IPS DF 4.7 (cell line): ENCODE measurements around the gene TADA3.

ENCODE experiments used
- DNase-seq: peaks from one replicate; pipeline ENCODE4 v3.0.0-alpha.2; 2013; ENCODE audit warnings: low spot score; ENCODE audit errors: extremely low read depth

Gene TADA3

DNA sequence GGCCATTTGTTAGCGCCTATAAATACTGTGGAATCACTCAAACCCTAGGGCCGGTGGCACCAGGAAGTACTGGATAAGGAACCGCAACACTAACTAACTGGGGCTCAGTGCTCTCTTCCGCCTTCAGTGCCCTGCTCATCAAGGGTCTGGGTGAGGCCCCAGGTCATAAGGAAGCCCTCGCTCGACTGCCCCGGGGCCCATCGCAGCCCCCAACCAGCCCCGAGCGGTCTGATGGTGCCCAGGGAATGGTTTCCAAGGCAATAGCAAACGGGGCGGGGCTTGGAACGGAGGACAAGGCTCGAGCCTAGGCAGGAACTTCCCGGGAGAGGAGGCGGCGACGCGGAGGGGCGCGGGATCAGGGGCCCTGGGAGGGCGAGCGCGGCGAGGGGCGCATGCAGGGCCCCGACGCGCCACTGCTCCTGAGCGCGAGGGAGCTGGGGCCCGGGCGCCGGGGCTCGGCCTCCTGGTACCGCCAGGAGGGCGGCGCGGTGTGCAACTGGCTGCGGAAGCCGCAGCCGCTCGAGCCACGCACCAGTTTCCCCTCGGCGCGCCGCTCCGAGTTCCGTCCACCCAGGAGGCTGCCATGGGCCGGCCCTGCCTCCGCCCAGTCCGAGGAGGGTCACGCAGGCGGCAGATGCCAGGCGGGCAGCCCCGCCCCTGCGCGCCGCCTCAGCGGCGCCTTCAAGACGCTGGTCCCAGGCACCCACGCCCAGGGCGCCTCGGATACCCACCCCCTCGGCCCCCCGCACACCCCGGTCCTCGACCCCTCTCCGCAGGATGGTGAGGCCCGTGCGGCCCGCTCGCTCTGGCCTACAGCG, 17.6 kb upstream of the TADA3 start, which contains the start of gene TTLL3:
Gene TTLL3 (plus strand): TSS at position 648 of the 818 bp plus-strand sequence. CDS start 400 bp downstream, outside the sequence.
- DNase-seq: no peak

DNA sequence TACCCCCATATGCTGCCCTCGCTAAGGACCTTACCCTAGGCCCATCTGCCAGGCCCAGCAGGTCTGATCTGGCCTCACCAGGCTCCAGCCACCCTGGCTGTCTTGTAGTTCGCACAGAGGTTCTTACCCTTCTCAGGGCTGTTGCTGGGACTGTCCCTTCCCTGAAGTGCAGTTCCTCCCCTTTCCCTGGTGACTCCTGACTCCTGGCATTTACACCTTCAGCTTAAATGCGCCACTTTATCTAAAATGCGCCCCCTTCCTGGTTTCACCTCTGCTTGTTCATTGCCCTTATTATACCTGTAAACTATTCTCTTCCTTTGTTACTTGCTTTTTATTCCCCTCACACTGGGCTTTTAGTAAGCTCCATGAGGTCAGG, 17.0 kb upstream of the TADA3 start:
- no peak for DNase-seq

DNA sequence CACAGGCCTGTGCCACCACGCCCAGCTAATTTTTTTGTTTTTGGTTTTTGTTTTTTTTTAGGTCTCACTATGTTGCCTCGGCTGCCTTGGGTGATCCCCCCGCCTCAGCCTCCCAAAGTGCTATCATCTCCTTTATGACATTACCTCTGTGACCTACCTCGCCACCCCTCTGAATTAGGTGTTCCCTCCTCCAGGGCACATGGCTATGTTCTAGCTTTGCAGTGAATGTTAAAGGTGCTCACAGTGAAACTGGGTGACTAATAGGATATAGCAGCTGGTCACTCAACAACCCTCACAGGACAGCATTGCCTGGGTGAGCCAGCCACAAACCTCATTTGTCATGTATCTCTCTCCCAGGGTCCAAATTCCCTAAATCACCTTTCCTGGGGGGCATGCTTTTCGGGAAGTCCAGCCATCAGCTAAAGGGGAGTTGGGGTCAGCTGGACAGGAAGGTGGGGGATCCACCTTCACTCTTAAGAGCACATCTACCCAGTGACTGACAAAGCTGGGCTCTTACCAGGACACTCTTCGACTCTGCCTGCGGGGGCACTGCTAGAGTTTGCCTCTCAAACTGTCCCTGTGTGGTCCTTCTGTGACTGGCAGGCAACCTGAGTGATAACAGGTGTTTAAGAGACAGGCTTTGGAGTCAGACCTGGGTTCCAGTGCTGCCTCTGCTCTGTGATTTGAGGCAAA, 16.2 kb upstream of the TADA3 start:
- no peak for DNase-seq

DNA sequence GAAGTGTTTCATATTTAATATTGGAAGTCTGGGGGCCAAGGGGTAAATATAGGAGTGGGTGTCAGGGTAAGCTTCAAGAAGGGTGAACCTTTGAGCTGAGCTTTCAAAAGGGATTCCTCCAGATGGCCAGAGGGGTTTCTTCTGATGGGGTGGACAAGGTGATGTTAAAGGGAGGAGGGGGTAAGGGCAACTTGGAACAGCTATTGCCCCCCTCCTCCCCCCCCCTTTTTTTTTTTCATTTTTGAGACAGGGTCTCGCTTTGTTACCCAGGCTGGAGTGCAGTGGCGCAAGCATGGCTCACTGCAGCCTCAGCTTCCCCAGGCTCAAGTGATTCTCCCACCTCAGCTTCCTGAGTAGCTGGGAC, 15.7 kb upstream of the TADA3 start:
- no peak for DNase-seq

DNA sequence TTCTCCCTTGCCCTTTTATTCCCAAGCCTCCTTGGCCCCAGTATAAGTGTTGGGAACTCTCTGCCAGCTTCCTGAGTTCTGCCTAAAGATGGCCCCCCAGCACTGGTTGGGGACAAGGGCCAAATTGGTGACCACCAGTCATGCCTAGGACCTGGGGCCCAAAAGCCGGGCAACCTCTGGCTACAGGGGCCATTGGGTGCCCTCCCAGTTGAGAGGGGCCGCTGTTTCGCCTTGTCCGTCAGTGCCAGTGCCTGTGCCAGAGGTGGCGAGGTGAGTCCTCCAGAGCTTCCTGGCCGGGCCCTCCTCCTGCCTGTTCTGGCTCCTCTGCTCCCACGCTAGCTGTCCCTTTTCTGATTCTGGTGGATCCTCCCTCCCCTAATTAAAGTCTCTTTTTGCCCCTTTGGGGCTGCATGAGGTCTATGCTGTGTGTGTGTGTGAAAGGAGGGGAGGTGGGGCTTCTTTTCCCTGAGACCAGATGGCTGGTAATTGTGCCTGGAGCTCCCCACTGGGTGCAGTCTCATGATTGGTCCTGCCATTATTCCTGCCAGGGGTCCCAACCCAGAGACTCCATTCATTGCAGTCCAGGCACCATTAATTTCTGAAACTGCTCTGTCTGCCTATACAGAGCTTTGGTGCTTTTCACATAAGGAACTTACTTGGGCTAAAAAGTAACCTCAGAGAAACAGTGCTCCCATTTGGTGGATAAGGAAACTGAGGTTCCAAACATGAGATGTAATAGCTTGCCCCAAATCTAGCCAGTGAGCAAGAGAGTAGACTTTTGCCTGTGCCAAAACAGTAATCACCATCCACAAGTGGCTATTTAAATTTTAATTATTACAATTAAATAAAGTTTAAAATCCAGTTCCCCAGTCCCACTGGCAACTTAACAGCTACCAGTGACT, 14.7 kb upstream of the TADA3 start:
- no peak for DNase-seq

DNA sequence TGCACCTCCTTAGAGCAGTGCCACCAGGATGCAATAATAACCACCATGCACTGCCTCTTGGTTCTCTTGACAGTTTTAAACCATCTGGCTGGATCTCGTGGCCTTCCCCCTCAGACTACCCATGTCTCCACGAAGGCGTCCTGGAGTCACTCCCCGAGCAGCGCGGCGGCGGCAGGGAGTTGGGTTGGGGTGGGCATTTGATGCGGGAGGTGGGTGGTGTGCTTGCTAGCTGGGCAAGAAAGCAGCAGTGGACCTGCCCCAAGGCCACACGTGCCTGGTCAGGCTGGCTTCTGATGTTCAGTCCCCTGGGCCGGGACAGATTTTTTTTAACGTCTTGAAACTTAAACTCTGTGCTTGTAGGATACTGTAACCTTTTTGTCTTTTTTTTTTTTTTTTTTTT, 13.9 kb upstream of the TADA3 start:
- DNase-seq: no peak

DNA sequence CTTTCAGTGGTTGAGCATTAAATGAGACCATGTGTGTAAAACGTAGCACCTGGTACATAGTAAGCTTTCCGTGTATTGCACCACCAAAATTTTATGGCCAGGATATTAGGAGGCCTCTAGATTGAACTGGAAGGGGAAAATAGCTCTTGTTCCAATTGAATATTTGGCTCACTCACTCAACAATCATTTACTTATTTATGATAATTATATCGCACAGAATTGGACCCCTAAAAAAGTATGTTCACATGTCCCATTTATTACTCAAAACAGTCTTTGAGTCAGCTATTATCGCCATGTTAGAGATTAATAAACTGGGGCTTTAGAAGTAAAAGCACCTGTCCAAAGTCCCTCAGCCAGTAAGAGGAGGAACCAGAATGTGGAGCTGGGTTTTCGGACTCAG, 12.7 kb upstream of the TADA3 start:
- DNase-seq: no peak

DNA sequence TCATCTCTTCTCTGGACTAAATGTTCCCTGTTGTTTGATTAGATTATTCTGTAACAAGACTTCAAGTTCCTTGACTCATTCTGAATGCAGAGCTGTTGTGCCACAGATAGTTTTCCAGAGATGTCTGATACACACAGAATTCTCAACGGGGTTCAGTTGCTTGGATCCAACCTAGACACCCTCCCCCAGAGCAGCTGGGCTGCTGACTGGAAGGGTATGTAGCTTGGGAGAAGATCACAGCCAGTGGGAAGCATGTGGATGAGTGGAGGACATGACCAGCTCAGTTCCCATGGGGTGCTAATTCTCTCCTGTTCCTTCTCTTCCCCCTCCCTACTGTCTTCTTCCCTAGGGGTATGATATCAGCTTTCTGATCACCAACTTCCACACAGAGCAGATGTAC, 11.2 kb upstream of the TADA3 start:
- DNase-seq: no peak

DNA sequence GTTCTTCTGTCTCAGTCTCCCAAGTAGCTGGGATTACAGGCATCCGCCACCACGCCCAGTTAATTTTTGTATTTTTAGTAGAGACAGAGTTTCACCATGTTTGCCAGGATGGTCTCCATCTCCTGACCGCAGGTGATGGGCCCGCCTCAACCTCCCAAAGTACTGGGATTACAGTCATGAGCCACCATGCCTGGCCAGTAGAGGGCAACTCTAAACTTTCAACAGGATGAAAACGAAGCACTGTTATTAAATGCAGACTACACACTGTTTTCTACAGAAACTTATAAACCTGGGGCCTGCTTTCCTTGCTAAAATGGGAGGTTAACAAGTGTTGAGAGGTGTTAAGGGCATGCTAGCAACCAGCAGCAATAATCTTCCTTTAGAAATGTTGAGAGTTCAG, 8.3 kb upstream of the TADA3 start:
- DNase-seq: no peak

DNA sequence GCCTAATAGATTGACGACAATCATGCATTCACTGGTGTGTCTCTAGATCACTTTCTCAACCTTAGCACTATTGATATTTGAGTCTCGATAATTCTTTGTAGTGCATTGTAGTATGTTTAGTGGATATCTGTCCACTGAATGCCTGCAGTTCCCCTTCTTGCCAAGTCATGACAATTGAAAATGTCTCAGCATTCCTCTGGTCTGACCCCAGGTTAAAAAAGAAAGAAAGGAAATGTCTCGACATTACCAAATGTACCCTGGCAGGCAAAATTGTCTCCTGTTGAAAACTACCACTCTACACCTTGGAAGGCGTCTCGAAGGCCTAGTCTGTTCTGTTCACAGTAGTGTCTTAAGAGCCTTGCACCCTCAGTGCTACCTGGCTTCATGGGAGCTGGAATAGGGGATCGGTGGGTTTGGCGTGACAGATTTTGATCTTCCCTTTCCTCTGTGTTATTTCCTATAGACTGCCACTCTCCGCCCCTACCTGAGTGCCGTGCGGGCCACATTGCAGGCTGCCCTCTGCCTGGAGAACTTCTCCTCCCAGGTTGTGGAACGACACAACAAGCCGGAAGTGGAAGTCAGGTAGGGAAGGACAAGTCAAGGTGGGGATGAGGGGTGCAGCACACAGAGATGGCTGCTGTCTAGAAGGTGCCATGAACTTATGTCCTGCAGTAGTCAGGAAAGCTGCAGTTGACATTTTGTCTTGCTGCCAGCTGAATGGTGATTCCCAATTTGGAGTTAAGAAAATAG, 5.1 kb upstream of the TADA3 start:
- DNase-seq: no peak

DNA sequence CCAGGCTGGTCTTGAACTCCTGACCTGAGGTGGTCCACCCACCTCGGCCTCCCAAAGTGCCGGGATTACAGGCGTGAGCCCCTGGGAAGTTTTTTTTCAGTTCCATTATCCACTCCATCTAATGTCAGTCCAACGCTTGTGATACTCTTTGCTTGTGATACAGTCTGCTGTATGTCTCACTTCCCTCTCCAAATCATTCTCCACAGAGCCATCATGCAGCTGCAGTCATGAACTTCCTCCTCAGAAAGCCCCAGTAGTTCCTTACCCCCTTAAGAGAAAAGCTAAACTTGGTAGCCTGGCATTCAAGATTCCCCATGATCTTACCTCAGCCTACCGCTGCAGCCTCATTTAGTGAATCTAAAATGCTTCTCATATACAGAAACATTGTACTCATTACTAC, 2.9 kb upstream of the TADA3 start:
- DNase-seq: no peak

DNA sequence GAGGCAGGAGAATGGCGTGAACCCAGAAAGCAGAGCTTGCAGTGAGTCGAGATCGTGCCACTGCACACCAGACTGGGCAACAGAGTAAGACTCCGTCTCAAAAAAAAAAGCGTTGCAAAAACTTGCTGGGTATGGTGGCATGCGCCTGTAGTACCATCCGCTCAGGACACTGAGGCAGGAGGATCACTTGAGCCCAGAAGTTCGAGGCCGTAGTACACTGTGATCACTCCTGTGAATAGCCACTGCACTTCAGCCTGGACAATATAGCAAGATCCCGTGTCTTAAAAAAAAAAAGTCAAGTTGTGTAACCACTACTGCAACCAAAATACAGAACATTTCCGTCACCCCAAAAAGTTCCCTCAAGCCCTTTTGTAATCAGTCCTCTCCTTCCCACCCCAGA, 2.1 kb upstream of the TADA3 start:
- DNase-seq: no peak

DNA sequence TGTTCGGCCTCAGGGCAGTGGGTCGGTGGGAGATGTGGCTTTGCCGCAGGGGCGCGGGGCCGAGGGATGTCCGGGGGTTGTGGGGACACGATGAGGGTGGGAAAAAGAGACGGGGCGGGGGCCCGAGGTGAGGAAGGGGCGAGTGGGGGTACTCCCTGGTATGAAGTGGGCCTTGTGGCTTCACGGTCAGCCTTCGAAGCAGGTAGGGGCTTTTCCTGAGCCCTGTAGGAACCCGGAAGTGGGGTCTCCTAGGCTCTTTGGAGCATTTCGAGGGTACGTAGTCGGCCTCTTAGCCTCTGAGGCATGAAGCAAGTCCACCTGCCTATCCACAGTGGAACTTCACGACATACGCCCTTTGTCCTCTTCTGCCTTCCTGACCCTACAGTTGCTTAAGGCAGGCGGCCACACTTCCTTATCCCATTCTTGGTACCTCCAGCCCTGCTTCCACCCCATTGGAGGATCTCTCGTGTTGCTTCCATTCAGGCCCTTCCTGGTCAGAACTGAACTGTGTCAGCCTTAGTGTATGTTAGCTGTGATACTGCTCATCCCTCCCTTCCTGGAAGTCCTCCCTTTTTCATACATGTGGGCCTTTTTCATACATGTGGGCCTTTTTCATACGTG, 998 bp upstream of the TADA3 start:
- no peak for DNase-seq

DNA sequence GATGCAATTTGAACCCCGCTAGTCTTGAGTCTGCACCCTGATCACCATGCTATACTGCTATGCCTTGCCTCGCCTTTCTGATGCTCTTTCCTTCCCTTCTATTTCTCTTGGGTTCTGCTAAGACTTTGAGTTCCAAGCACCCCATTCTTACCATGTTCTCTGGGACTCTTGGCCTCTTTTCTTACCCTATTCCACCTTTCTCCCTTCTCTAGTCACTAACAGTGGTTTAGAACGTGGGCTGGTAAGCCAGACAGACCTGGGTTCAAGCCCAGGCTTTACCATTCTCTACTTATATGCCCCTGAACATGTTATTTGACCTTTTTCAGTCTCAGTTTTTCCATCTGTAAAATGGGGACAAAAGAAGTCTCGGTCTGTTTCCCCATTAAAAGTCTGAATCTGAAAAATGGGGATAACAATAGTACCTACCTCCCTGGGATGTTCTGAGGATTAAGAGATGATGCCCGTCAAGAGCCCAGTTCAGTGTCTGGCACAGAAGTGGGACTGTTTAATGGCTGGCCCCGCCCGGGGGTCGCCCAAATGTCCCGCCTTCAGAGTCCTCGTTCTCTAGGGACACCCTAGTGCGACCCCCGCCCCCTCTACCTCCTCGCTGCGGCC, 376 bp downstream of the TADA3 start:
- no peak for DNase-seq

DNA sequence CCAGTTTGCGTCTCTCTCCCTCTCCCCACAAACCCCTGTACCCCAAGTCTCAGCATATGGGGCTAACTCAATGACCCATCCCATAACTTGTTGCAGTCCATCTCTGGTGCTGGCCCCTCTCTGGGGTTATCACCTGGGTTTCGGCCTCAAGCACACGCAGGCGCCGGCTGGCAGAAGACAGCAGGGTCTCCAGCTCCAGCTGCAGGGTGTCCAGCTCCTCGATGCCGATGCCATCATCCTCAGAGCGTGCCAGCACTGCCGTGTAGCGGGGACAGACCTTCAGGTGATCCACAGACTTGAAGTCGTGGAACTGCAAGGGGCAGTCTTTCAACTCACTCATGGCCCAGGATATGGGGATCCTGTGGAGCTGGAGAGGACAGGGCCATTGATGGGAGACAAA, 1.1 kb downstream of the TADA3 start:
- DNase-seq: no peak

DNA sequence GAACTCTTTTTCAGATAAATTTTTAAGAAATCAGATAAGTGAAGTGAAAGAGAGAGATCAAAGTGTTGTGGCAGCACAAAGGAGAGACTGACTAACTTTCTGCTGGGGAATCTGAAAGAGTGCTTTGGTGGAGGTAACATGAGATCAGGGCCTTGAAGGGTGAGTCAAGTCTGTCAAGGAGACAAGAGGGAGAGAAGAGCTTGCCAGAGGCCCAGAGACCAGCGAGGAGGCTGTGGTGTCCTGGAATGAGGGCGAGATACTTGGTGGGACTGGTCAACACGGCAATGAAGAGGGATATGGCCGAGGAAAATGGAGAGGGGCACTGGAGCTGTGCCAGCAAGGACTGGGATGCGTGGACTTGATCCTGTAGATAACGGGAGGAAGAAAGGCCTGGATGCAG, 4.6 kb downstream of the TADA3 start:
- no peak for DNase-seq

DNA sequence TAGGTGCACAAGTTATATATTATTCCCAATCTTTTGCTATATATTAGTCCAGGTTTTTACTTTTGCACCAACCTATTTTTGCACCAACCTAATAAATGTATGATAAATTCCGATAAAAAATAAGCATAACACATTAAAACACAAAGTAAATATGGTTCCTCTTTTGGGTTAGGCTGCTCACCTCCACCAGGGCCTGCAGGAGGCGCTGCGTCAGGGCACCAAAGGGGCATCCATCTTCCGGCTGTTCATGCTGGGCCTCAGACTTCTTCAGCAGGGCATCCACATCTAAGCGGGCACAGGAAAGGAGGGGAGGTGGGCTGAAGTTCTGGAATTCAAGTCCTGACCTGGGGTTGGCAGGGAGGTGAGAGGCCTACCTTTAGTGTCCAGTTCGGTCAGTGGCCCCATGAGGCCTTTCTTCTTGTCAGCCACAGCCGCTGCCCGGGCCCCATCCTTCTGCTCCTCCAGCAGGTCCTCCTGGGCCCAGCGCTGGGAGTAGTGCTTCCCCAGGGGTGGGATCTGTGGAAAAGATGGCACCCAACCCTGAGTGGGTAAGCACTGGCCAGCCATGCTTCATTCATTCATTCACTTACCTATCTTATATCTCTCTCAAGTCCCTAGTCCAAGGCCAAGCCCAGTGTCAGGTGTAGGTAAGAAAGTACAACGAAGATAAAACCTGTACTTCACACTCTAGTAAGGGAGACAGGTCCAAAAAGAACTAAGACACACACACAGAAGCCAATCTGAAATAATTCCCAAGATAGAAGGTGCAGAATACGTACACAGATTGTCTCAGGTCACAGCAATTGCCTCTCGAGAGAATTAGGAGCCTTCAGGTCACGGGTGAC, 5.2 kb downstream of the TADA3 start:
- no peak for DNase-seq

DNA sequence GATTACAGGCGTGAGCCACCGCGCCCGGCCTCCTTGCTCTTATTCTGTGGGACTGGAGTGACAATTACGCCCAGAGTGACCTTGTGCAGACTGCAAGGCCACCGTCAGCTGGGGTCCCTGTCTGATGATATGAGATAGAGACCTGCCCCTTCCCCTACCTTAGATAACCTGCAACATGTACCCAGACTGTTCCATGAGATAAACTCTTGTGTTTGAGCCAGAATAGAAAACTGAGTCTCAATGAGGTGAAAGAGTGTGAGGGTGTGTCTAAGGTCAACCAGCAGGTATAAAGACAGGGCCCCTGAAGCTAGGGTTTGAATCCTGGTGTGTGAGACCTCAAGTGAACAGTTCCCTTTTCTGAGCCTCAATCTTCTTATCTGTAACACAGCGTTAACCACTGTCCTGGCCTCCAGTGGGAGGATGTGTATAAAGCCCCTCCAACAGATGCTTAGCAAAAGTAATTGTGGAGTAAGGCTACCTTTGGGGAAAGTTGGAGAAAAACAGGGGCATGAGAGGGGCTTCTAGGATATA, 6.0 kb downstream of the TADA3 start:
- no peak for DNase-seq

DNA sequence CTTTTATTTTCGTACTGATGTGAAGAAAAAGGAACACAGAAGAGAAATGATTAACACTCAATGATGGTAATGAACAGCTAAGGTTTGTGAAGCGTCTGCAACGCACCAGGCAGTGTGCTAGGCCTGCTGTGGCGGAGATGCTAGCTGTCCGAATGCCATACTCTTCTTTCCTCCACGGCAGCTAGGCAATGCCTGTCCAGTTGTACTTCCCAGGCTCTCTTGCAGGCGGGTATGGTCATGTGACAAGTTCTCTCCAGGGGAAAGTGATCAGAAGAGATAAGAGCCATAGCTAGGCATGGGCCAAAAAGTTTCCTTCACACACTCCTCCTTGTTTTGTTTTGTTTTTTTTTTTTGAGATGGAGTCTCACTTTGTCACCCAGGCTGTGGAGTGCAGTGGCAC, 6.7 kb downstream of the TADA3 start:
- DNase-seq: no peak
